Measurements from ENCODE around the gene HSD11B2. TPM values are rescaled to one million over a fixed set of nuclear protein-coding genes. Genes with fewer than 3 reads are reported as not detected.

The HSD11B2 gene
- total and polyA plus RNA-seq, 3 experiments from 2014 or later: 1.1 to 1.5 TPM; not detected in 1

DNA sequence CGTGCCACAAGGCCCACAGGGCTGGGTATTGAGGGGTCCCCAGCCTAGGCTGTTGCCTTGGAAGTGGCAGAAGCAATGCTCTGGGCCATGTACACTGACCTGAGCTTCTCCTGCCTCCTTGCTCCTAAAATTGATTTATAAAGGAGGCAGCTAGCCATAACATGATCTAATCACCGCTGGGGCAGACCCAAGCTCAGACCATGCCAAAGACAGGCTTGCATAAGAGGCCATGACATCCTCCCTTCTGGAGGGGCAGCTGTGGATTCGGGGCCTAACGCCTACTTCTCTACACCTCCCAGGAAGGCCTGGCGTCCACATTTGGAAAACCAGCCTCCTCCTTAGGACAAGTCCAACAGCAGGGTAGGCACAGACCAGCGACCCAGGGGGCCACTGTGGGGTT, 12.3 kb downstream of the HSD11B2 start:
- ChIA-PET POLR2A (no interaction called here), CTCF (no interaction called here)
- H3K27me3 Mint-ChIP-seq: no peaks in the 10 kb centered on the region

DNA sequence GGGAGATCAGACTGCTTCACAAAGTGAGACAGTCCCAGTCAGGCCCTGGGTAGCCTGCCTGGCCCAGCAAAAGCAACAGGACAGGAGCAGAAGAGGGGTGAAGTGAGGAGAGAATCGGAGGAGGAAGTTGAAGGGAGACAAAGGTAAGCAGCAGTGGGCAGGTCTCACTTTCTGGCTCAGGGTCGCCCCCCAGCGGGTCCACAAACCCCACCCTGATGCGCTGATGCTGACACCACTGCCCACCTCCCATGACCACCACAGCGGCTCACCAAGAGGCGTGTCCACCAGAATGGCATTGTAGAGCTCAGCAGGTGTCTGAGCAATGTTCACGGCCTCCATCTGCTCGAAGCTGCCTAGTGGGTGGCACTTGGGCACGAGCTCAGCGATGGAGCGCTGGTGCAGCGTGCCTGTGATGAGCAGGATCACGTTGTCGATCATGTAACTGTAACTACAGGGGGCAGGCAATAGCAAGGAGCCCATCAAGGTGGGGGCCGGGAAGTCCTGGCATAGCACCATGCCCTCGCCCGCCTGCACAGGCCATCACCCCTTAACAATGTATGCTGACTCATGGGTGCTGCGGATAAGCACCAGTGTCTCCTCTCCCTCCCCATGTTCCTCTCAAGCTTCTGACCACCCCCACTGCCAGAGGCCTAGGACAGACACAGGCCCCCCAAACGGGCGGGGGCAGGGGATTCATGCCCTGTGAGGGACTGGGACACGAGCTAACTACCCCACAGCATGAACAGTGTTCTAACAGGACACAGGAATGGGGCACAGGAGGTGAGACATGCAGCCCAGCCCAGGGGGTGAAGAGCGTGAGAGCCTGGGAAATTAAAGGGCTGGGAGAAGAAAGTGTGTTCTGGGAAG, 13.6 kb downstream of the HSD11B2 start:
- Mint-ChIP-seq H3K4me3 (no peak overlapping the region), H3K9me3 (no peaks in the 10 kb centered on the region), H3K27ac (peak overlapping the region in 3 of 8 donors; percentile 19 to 22 (median 22)), H3K36me3 (peaks cover 0 to 70% (median 2%) of the 10 kb centered on the region in 3 donors), H3K4me1 (peaks cover 5 to 8% (median 7%) of the 10 kb centered on the region in 3 donors), H3K27me3 (no peaks in the 10 kb centered on the region)
- Histone ChIP-seq H3K4me1 (ENCODE audit: insufficient read depth, low read length) (no peaks in the 10 kb centered on the region), H3K4me3 (ENCODE audit: low read length) (no peak overlapping the region), H3K27ac (ENCODE audit: low read depth, low read length) (no peak overlapping the region), H3K36me3 (ENCODE audit: insufficient read depth, low read length) (peaks cover 14% of the 10 kb centered on the region), H3K27me3 (ENCODE audit: insufficient read depth, low read length, poor library complexity, severe bottlenecking) (no peaks in the 10 kb centered on the region), H3K9me3 (ENCODE audit: low read length) (no peaks in the 10 kb centered on the region)
- CTCF ChIA-PET: interaction anchor here (1.3 kb wide), 1 partner anchor 18 kb away, joined by 3 read pairs; no protein-coding TSS in a partner anchor
- POLR2A ChIA-PET: no interaction called here
- no peak for DNase-seq

More for the DNA sequence above, 12.3 kb downstream of the HSD11B2 start:
- Mint-ChIP-seq H3K27ac (no peak overlapping the region), H3K9me3 (no peaks in the 10 kb centered on the region), H3K4me3 (no peak overlapping the region), H3K4me1 (peaks cover 3 to 5% (median 4%) of the 10 kb centered on the region in 3 donors), H3K36me3 (peaks cover 0 to 78% (median 0%) of the 10 kb centered on the region in 3 donors)
- H3K4me1 ChIP-seq (ENCODE audit: insufficient read depth, low read length): no peaks in the 10 kb centered on the region
- no peaks in the 10 kb centered on the region for H3K27me3 ChIP-seq (ENCODE audit: insufficient read depth, low read length, poor library complexity, severe bottlenecking)
- no peaks in the 10 kb centered on the region for H3K9me3 ChIP-seq (ENCODE audit: low read length)
- peaks cover 14% of the 10 kb centered on the region for H3K36me3 ChIP-seq (ENCODE audit: insufficient read depth, low read length)
- H3K27ac ChIP-seq (ENCODE audit: low read depth, low read length): no peak overlapping the region
- no peak overlapping the region for H3K4me3 ChIP-seq (ENCODE audit: low read length)
- no peak for DNase-seq

DNA sequence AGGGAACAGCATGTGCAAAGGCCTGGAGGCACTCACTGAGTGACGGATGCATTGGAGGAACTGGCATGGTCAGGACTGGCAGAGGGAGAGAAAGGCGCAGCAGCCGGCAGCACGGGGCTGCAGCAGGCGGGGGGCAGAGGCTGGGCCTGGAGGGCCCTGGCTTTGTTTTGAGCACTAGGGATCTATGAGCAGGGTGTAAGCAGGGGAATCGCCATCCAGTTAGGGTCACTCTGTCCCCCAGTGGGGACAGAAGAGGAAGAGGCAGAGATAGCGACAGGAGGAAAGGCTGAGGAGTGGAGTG, 14.2 kb downstream of the HSD11B2 start:
- Mint-ChIP-seq H3K9me3 (no peaks in the 10 kb centered on the region), H3K27ac (peak overlapping the region in 1 of 8 donors; percentile 22)
- POLR2A ChIA-PET: no interaction called here

DNA sequence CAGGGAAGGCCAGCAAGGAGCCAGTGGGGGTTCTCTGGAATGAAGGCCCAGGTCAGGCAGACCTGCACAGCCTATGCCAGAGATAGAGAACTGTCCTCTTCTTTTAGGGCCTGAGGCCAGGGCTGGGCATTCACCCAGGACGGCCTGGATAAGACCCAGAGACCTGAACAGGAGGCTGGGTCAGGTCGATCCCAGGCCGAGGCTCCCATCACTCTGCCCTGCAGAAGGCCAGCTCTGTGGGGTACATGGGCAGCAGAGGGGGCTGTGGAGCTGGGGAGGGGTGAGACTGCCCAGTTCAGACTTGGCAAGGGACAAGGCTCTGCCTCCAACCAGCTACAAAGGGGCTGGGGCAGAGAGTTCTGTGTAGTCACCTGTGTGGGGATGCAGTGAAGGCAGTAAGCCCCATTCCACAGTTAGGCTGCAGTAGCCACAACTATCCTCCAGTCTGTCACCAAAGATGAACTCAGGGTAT, 14.6 kb downstream of the HSD11B2 start:
- H3K27ac ChIP-seq (ENCODE audit: low read depth, low read length): no peak overlapping the region
- Mint-ChIP-seq H3K27ac (peak overlapping the region in 1 of 8 donors; percentile 22), H3K27me3 (no peaks in the 10 kb centered on the region), H3K4me3 (no peak overlapping the region), H3K4me1 (peaks cover 5 to 9% (median 7%) of the 10 kb centered on the region in 3 donors), H3K9me3 (no peaks in the 10 kb centered on the region), H3K36me3 (peaks cover 0 to 69% (median 6%) of the 10 kb centered on the region in 3 donors)
- peaks cover 14% of the 10 kb centered on the region for H3K36me3 ChIP-seq (ENCODE audit: insufficient read depth, low read length)
- no peaks in the 10 kb centered on the region for H3K27me3 ChIP-seq (ENCODE audit: insufficient read depth, low read length, poor library complexity, severe bottlenecking)
- ChIA-PET CTCF (interaction anchor here (0.8 to 1.3 kb wide), 5 partner anchors 18 to 75 kb away, joined by 3 to 4 read pairs (median 3); no protein-coding TSS in a partner anchor), POLR2A (no interaction called here)
- no peak for DNase-seq
- no peaks in the 10 kb centered on the region for H3K9me3 ChIP-seq (ENCODE audit: low read length)
- H3K4me3 ChIP-seq (ENCODE audit: low read length): no peak overlapping the region
- no peaks in the 10 kb centered on the region for H3K4me1 ChIP-seq (ENCODE audit: insufficient read depth, low read length)

More for the DNA sequence above, 14.2 kb downstream of the HSD11B2 start:
- CTCF ChIA-PET: interaction anchor here (0.9 to 1.3 kb wide), 2 partner anchors 17 to 18 kb away, joined by 3 to 4 read pairs; no protein-coding TSS in a partner anchor
- H3K36me3 ChIP-seq (ENCODE audit: insufficient read depth, low read length): peaks cover 14% of the 10 kb centered on the region
- Mint-ChIP-seq H3K4me3 (no peak overlapping the region), H3K36me3 (peaks cover 0 to 69% (median 2%) of the 10 kb centered on the region in 3 donors), H3K4me1 (peaks cover 5 to 8% (median 7%) of the 10 kb centered on the region in 3 donors), H3K27me3 (no peaks in the 10 kb centered on the region)
- no peaks in the 10 kb centered on the region for H3K9me3 ChIP-seq (ENCODE audit: low read length)
- DNase-seq: no peak
- H3K27me3 ChIP-seq (ENCODE audit: insufficient read depth, low read length, poor library complexity, severe bottlenecking): no peaks in the 10 kb centered on the region
- H3K27ac ChIP-seq (ENCODE audit: low read depth, low read length): no peak overlapping the region
- H3K4me3 ChIP-seq (ENCODE audit: low read length): no peak overlapping the region
- no peaks in the 10 kb centered on the region for H3K4me1 ChIP-seq (ENCODE audit: insufficient read depth, low read length)

DNA sequence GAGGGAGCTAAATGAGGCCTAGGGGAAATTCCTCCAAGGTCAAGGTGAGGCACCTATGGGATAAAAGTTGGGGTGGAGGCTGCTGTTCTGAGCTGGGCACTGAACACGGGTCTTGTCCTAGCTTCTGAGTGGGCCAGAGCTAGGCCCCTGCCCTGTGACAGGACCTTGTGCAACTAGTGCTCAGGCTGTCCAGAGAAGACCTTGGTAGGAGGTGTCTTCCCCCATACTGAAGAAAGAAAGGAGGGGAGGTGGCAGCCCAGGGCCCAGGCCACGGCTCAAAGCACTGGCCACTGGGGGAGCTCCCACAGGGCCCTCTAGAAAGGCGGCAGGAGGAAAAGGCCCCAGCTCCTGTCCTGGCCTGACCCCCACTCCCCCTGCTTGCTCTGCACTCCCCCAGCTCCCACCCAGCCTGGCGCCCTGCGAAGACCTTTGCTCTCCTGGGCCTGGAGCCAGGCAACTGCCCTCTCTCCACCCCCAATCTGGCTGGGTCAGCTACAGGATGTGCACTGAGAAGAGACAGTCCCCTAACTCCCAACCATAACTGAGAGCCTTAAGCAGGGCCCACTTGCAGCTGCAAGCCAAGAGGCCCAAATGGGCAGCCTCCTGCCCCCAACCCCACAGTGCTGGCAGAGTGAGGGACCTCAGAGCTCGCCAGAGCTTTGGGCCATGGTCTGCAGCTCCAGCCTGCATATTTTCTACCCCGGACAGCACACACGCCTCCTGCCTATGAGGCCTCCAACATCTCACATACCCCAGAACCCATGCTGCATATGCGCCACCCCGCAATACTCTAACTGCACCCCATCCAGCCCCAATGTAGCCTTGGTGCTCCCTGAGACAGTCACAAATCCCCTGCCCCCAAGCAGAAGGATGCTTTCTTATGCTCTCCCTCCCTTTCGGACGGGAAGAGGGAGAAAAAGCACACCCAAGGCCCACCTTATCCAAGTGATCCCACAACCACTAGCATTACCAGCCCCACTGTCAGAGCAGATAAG, 15.3 kb downstream of the HSD11B2 start:
- no peak for DNase-seq
- H3K4me1 ChIP-seq (ENCODE audit: insufficient read depth, low read length): no peaks in the 10 kb centered on the region
- H3K4me3 ChIP-seq (ENCODE audit: low read length): no peak overlapping the region
- Mint-ChIP-seq H3K4me1 (peaks cover 5 to 12% (median 7%) of the 10 kb centered on the region in 3 donors), H3K27me3 (no peaks in the 10 kb centered on the region), H3K36me3 (peaks cover 3 to 70% (median 6%) of the 10 kb centered on the region in 3 donors), H3K27ac (peak overlapping the region in 1 of 8 donors; percentile 34), H3K4me3 (peak overlapping the region in 1 of 7 donors; percentile 80), H3K9me3 (no peaks in the 10 kb centered on the region)
- H3K27me3 ChIP-seq (ENCODE audit: insufficient read depth, low read length, poor library complexity, severe bottlenecking): no peaks in the 10 kb centered on the region
- no peak overlapping the region for H3K27ac ChIP-seq (ENCODE audit: low read depth, low read length)
- H3K36me3 ChIP-seq (ENCODE audit: insufficient read depth, low read length): peaks cover 14% of the 10 kb centered on the region
- CTCF ChIA-PET: interaction anchor here (0.8 to 1.3 kb wide), 6 partner anchors 15 to 75 kb away, joined by 3 to 4 read pairs (median 3); no protein-coding TSS in a partner anchor
- POLR2A ChIA-PET: no interaction called here
- no peaks in the 10 kb centered on the region for H3K9me3 ChIP-seq (ENCODE audit: low read length)

DNA sequence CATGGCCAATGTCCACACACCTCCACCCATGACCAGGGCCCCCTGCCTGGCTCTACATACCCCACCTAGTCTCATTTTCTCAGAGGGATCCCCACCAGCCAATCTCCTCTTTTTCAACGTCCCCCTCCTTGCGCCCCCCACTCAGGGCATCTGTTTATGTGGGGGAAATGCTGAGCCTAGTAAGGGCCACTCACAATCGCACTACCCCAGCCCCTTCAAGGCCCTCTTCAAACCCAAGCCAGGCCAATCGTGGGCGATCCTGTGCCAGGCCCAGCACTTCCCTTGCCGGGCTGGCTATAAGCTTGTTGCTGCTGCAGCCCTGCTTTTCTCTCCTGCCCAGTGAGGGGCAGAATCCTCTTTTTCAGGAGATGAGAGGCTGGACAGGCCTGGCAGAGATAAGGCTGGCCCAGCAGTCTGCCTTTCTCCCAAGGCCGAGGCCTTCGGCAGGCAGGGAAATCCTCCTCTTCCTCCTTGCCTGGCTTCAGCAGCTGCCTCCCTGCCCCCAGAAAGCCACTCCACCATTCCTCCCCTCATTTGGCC, 16.1 kb downstream of the HSD11B2 start:
- Mint-ChIP-seq H3K27ac (peak overlapping the region in 1 of 8 donors; percentile 34), H3K4me3 (peak overlapping the region in 1 of 7 donors; percentile 80), H3K36me3 (peaks cover 3 to 72% (median 6%) of the 10 kb centered on the region in 3 donors), H3K9me3 (no peaks in the 10 kb centered on the region), H3K4me1 (peaks cover 5 to 12% (median 7%) of the 10 kb centered on the region in 3 donors), H3K27me3 (no peaks in the 10 kb centered on the region)
- Histone ChIP-seq H3K27ac (ENCODE audit: low read depth, low read length) (no peak overlapping the region), H3K4me3 (ENCODE audit: low read length) (no peak overlapping the region), H3K4me1 (ENCODE audit: insufficient read depth, low read length) (no peaks in the 10 kb centered on the region), H3K27me3 (ENCODE audit: insufficient read depth, low read length, poor library complexity, severe bottlenecking) (no peaks in the 10 kb centered on the region), H3K9me3 (ENCODE audit: low read length) (no peaks in the 10 kb centered on the region), H3K36me3 (ENCODE audit: insufficient read depth, low read length) (peaks cover 14% of the 10 kb centered on the region)
- ChIA-PET CTCF (interaction anchor here (1.1 kb wide), 1 partner anchor 14 kb away, joined by 3 read pairs; no protein-coding TSS in a partner anchor), POLR2A (no interaction called here)
- no peak for DNase-seq

DNA sequence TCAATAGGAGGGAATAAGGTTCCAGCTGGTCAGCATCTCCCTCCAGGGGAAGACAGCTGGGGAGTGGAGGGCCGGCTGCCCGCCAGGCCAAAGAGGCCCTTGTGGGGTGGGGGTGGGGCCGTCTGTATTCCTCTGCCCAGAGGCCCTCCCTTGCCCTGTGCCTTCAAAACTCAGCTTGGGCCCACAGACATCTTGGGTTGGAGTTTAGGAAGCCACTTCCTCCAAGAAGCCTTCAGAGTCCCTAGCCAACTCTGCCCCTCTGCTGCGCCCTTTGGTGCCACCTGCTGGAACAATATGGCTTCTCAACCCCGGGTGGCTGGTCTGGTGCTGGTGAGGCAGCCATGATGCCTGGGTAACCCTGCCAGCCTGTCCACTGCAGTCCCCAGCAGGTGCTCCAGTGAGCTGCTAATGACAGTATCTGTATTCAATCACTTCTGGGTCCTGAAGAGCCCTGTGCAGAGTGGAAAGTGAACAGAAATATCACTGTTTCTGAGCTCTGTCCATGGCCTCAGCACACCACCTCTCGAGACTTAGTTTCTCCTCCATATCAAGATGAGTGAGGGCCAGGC, 16.7 kb downstream of the HSD11B2 start:
- no peak overlapping the region for H3K27ac Mint-ChIP-seq
- H3K36me3 Mint-ChIP-seq: peaks cover 3 to 71% (median 6%) of the 10 kb centered on the region in 3 donors
- Histone ChIP-seq H3K4me3 (ENCODE audit: low read length) (no peak overlapping the region), H3K27ac (ENCODE audit: low read depth, low read length) (no peak overlapping the region), H3K4me1 (ENCODE audit: insufficient read depth, low read length) (no peaks in the 10 kb centered on the region), H3K27me3 (ENCODE audit: insufficient read depth, low read length, poor library complexity, severe bottlenecking) (no peaks in the 10 kb centered on the region), H3K36me3 (ENCODE audit: insufficient read depth, low read length) (peaks cover 11% of the 10 kb centered on the region), H3K9me3 (ENCODE audit: low read length) (no peaks in the 10 kb centered on the region)
- H3K27me3 Mint-ChIP-seq: no peaks in the 10 kb centered on the region
- POLR2A ChIA-PET: no interaction called here
- CTCF ChIA-PET: interaction anchor here (0.8 to 1.1 kb wide), 3 partner anchors 14 to 20 kb away, joined by 3 read pairs; no protein-coding TSS in a partner anchor
- H3K9me3 Mint-ChIP-seq: no peaks in the 10 kb centered on the region
- H3K4me1 Mint-ChIP-seq: peaks cover 5 to 12% (median 7%) of the 10 kb centered on the region in 3 donors
- H3K4me3 Mint-ChIP-seq: no peak overlapping the region
- DNase-seq: peak in 3 of 5 donors; percentile 17 to 18 (median 18)
